ENCODE measurements around the gene ELOA.
"Not testable (repeated sequence)": the region's sequence is repeated elsewhere in the genome, so short reads cannot be mapped to it uniquely, and the experiment has no call there.

DNA sequence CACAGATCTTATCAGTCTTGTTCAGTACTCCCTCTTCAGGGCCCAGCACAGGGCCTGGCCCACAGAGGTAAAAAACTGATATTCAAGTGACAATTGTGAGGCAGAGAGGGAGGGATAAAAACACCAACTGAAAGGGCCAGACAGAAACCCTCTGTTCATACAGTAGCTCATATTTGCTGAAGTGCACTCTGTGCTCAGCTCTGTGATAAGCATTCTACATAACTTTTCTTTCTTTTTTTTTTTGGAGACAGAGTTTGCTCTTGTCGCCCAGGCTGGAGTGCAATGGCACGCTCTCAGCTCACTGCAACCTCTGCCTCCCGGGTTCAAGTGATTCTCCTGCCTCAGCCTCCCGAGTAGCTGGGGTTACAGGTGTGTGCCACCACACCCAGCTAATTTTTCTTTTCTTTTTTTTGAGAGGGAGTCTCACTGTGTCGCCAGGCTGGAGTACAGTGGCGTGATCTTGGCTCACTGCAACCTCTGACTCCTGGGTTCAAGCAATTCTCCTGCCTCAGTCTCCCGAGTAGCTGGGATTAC lies 59.6 kb downstream of the ELOA start:
- not testable (repeated sequence) for TF ChIP-seq CTCF, POLR2A (IDR thresholded peaks at IDR 0.05)
